H1 (cell line): ENCODE measurements around the gene RTN4RL2. TPM values are rescaled to one million over a fixed set of nuclear protein-coding genes. Genes with fewer than 3 reads are reported as not detected.

ENCODE experiments used
- ASH2L ChIP-seq: fragments of 200-600, 300-600 bp; sonication (generic); IDR thresholded peaks from one replicate; pipeline ENCODE4 v1.7.1; 2017; ENCODE audit warnings: low read length
- CBX8 ChIP-seq: fragments of 300-800, 300-1000 bp; sonication (generic); IDR thresholded peaks from 2 replicates; pipeline ENCODE4 v1.7.1; 2016; ENCODE audit warnings: low read depth, low read length, borderline replicate concordance
- CHD2 ChIP-seq: IDR thresholded peaks from 2 replicates; pipeline ENCODE4 v1.6.1; 2012; ENCODE audit warnings: low read length, improper control_type of control experiment
- HDAC6 ChIP-seq: IDR thresholded peaks from one replicate; pipeline ENCODE4 v1.7.1; 2012; ENCODE audit warnings: low read depth, mild to moderate bottlenecking, inconsistent platforms, low read length, moderate library complexity
- RFX5 ChIP-seq: IDR thresholded peaks from 2 replicates; pipeline ENCODE4 v1.6.1; 2011; ENCODE audit warnings: low read depth, low read length, improper control_type of control experiment, borderline replicate concordance
- RXRA ChIP-seq: IDR thresholded peaks from 2 replicates; pipeline ENCODE4 v1.6.1; 2011; ENCODE audit warnings: low read depth, mild to moderate bottlenecking, low read length, moderate library complexity; ENCODE audit not compliant: insufficient read depth
- SP2 ChIP-seq: IDR thresholded peaks from 2 replicates; pipeline ENCODE4 v1.6.1; 2012; ENCODE audit warnings: mild to moderate bottlenecking, low read length, inconsistent platforms
- SP4 ChIP-seq: IDR thresholded peaks from 2 replicates; pipeline ENCODE4 v1.6.1; 2012; ENCODE audit warnings: low read length, inconsistent platforms
- YY1 ChIP-seq: IDR thresholded peaks from 2 replicates; pipeline ENCODE4 v1.6.1; 2011; ENCODE audit warnings: low read depth, mild to moderate bottlenecking, low read length
- polyA plus RNA-seq, 7 experiments: library from polyadenylated mRNA; depleted of rRNA in 3 of 7; stranded (reverse) in 5 of 7; unstranded in 2 of 7; fragments of >200 nt in 5 of 7; fragments of 200-250 nt in 2 of 7; gene quantifications; 1 replicate in 5 of 7; 2 replicates in 1 of 7; 4 replicates in 1 of 7; pipeline versions ENCODE4 v1.2.1 to v1.2.3, GENCODE V29; 2011 to 2013; ENCODE audit warnings: missing spikeins in 2 of 7, mixed read lengths in 2 of 7
- total RNA-seq: library from RNA; stranded (reverse); fragmentation: NEBNext Ultra II Directional; extraction: Animal tissue kit (Norgen Biotek cat#: 25700); gene quantifications from 2 replicates; pipeline ENCODE4 v1.2.1, GENCODE V29; 2021

Gene RTN4RL2
- total and polyA plus RNA-seq, 2 of the 8 experiments (the other 6 are each of a cell fraction or from before 2014, with no cell fraction given): 11.4 to 23.7 TPM

GRCh38 chr11:57436031-57436430, 24.3 kb upstream of the RTN4RL2 start (continued):
- TF ChIP-seq SP4 (no peak), RXRA (no peak), SP2 (no peak), ASH2L (no peak), HDAC6 (no peak), RFX5 (no peak), CBX8 (no peak), CHD2 (no peak), YY1 (no peak)
- TF ChIP-seq, all 59 proteins: peak for 0
